GM23248 (cell line): Measurements from ENCODE around the gene LHFPL2.

Source experiments
- EZH2 ChIP-seq: fragments of 200-600 bp; sonication (generic); IDR thresholded peaks from 2 replicates; pipeline ENCODE4 v1.6.1; 2018; ENCODE audit warnings: antibody characterized with exemption, mild to moderate bottlenecking; ENCODE audit not compliant: insufficient read depth, poor library complexity, severe bottlenecking
- EZH2phosphoT487 ChIP-seq: fragments of 200-600 bp; sonication (generic); IDR thresholded peaks from 2 replicates; pipeline ENCODE4 v1.6.1; 2018; ENCODE audit warnings: antibody characterized with exemption, moderate library complexity, mild to moderate bottlenecking, low read depth; ENCODE audit not compliant: insufficient read depth

- TF ChIP-seq EZH2 (no peak), EZH2phosphoT487 (no peak)
Observed at GRCh38 chr5:78538240-78538850, 110.2 kb downstream of the LHFPL2 start.
